Astrocyte of the cerebellum (primary cell): ENCODE data around the gene EEF1E1.
"Not testable (repeated sequence)": the region's sequence is repeated elsewhere in the genome, so short reads cannot be mapped to it uniquely, and the experiment has no call there.

Experiments used
- DNase-seq: peaks from one replicate; pipeline ENCODE4 v3.0.0-alpha.2; 2011; ENCODE audit warnings: low read depth
- H3K4me3 ChIP-seq: 2 replicates; pipeline ENCODE4 v1.5.1; 2011; ENCODE audit warnings: mild to moderate bottlenecking, low read depth, low read length, moderate library complexity
- in situ Hi-C: cut with HindIII; loops from 2 replicates; pipeline ENCODE4 v1.10.0; 2017; ENCODE audit warnings: low sequenced_read_pairs
- TF ChIP-seq, protein P1 (sequence below): IDR thresholded peaks from 2 replicates; pipeline ENCODE4 v1.5.1; 2012; ENCODE audit warnings: low read length, low read depth, moderate library complexity, mild to moderate bottlenecking; ENCODE audit errors: missing control alignments

Gene EEF1E1

DNA sequence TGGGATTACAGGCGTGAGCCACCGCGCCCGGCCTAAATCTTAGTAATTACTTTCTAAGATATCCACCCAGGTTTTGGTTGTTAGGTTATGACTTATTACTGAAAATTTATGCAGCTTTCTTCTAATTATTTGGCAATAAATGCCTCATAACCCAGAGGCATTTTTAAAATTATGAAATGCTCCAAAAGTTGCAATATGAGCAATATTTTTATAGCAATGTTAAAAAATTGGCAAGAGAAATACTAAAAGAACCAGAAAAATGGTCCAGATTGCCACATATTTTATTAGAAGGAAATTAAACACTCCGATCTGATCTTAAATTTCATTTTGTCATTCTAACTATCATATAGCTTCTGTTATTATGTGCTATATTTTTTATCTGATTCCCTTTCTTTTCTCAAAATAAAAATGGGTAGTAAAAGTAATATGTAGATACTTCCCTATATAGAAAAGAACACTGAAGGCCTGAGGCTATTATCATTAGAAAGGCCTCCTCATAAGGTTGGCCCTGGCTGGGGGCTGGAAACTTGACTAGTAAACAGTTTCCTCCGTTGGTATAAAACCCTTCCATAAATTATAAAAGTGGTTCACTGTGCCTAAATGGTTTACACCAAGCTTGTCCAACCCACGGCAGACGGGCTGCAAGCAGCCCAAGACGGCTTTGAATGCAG lies 60.3 kb downstream of the EEF1E1 start:
- no peak for DNase-seq
- in situ Hi-C loops = no loop called here
- no peak overlapping the region for H3K4me3 ChIP-seq
- TF ChIP-seq, protein P1, sequence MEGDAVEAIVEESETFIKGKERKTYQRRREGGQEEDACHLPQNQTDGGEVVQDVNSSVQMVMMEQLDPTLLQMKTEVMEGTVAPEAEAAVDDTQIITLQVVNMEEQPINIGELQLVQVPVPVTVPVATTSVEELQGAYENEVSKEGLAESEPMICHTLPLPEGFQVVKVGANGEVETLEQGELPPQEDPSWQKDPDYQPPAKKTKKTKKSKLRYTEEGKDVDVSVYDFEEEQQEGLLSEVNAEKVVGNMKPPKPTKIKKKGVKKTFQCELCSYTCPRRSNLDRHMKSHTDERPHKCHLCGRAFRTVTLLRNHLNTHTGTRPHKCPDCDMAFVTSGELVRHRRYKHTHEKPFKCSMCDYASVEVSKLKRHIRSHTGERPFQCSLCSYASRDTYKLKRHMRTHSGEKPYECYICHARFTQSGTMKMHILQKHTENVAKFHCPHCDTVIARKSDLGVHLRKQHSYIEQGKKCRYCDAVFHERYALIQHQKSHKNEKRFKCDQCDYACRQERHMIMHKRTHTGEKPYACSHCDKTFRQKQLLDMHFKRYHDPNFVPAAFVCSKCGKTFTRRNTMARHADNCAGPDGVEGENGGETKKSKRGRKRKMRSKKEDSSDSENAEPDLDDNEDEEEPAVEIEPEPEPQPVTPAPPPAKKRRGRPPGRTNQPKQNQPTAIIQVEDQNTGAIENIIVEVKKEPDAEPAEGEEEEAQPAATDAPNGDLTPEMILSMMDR = no peak

DNA sequence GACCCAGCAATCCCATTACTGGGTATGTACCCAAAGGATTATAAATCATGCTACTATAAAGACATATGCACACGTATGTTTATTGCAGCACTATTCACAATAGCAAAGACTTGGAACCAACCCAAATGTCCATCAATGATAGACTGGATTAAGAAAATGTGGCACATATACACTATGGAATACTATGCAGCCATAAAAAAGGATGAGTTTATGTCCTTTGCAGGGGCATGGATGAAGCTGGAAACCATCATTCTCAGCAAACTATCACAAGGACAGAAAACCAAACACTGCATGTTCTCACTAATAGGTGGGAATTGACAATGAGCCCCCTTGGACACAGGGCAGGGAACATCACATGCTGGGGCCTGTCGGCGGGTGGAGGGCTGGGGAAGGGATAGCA lies 68.2 kb downstream of the EEF1E1 start:
- H3K4me3 ChIP-seq, DNase-seq, in situ Hi-C loops: not testable (repeated sequence)

DNA sequence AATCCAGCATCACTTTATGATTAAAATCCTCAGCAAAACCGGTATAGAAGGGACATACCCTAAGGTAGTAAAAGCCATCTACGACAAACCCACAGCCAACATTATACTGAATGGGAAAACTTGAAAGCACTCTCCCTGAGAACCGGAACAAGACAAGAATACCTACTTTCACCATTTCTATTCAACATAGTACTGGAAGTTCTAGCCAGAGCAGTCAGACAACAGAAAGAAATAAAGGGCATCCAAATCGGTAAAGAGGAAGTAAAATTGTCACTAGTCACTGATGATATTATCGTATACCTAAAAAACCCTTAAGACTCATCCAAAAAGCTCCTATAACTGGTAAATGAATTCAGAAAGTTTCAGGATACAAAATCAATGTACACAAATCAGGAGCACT lies 71.4 kb downstream of the EEF1E1 start:
- in situ Hi-C loops = no loop called here
- DNase-seq = no peak
- H3K4me3 ChIP-seq = no peak overlapping the region
- TF ChIP-seq, protein P1 = no peak
